ENCODE data around the gene DCTN5.

The DCTN5 gene

DNA sequence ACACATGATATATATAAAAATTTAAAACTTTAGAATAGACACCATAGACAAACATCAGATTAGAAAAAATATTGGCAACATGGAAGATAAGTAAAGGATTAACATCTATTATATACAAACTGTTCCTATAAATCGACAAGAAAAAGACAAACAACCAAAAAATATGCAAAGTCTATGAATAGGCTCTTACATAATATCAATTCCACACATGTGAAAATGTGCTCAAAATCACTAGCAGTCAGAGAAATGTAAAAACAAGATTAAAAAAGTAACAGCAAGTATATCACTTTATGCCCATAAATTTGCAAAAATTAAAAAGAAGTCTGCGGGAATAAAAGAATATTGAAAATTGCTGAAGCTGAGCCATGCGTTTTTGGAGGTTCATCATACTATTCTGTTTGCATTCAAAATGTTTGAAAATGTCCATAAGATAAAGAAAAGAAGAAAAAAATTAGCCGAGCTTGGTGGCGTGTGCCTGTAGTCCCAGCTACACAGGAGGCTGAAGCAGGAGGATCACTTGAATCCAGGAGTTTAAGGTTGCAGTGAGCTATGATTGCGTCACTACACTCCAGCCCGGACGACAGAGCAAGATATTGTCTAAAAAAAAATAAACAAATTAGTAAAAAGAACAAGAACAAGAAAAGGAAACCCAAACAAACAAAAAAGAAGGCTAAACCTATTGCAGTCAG is 83.0 kb downstream of the DCTN5 start:
- H3K4me1 ChIP-seq (ENCODE audit: control insufficient read depth in 1 of 2, insufficient read depth in 2 of 2, low read length in 2 of 2), result no peaks in the 10 kb centered on the region
- H2AFZ ChIP-seq (ENCODE audit: insufficient read depth, low read length, poor library complexity), result no peak overlapping the region
- no CpG with 5 or more reads among the region's 8 CpGs for WGBS (ENCODE audit: extremely low coverage, insufficient coverage, insufficient read length)
- H3K4ac ChIP-seq (ENCODE audit: low read depth, low read length), result no peak overlapping the region
- no peak overlapping the region for H3K27ac ChIP-seq (ENCODE audit: low read depth, low read length)
- H3K18ac ChIP-seq (ENCODE audit: low read length), result no peak overlapping the region
- H3K4me2 ChIP-seq (ENCODE audit: low read length), result no peak overlapping the region
- no peak overlapping the region for H2BK5ac ChIP-seq (ENCODE audit: low read depth, low read length, poor library complexity)
- no peaks in the 10 kb centered on the region for H3K27me3 ChIP-seq (ENCODE audit: insufficient read depth, low read length)
- H3K9me3 ChIP-seq (ENCODE audit: insufficient read depth, low read depth, low read length), result no peaks in the 10 kb centered on the region
- H3K79me1 ChIP-seq (ENCODE audit: low read length), result no peaks in the 10 kb centered on the region
- no peak overlapping the region for H4K8ac ChIP-seq (ENCODE audit: low read depth, low read length)
- H4K12ac ChIP-seq (ENCODE audit: low read depth, low read length), result no peak overlapping the region
- H3K4me3 ChIP-seq (ENCODE audit: low read depth, low read length), result no peak overlapping the region
- no peaks in the 10 kb centered on the region for H3K79me2 ChIP-seq (ENCODE audit: control insufficient read depth, insufficient read depth, low read length, poor library complexity)
- no peak overlapping the region for H4K91ac ChIP-seq (ENCODE audit: low read depth, low read length)
- no peak overlapping the region for H3K23ac ChIP-seq (ENCODE audit: low read length)
- H2AK5ac ChIP-seq (ENCODE audit: low read length), result no peak overlapping the region
- no peaks in the 10 kb centered on the region for H3K36me3 ChIP-seq (ENCODE audit: control insufficient read depth in 1 of 2, insufficient read depth in 2 of 2, low read length in 2 of 2)
- H3K9ac ChIP-seq (ENCODE audit: low read length), result no peak overlapping the region
- H2BK120ac ChIP-seq (ENCODE audit: insufficient read depth, low read length, poor library complexity), result no peak overlapping the region
- no peak overlapping the region for H2BK12ac ChIP-seq (ENCODE audit: low read length)
- H3K14ac ChIP-seq (ENCODE audit: low read length), result no peak overlapping the region
- no peak for DNase-seq

DNA sequence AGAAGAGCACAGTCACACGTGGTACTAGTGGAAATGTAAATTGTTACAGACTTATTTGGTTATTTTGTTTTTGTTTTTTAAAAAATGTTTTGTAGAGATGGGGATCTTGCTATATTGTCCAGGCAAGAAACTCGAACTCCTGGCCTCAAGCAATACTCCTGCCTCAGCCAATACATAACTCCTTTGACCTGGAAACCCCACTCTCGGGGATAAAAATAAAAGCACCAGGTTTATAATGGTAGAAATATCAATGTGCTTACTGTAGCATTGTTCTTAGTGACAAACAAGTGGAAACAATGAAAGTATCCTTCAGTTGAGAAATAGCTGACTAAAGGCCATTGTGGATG is 83.5 kb downstream of the DCTN5 start:
- H3K23ac ChIP-seq (ENCODE audit: low read length), result no peak overlapping the region
- no CpG with 5 or more reads among the region's 3 CpGs for WGBS (ENCODE audit: extremely low coverage, insufficient coverage, insufficient read length)
- H3K4ac ChIP-seq (ENCODE audit: low read depth, low read length), result no peak overlapping the region
- no peak overlapping the region for H3K18ac ChIP-seq (ENCODE audit: low read length)
- H2BK12ac ChIP-seq (ENCODE audit: low read length), result no peak overlapping the region
- no peak overlapping the region for H2BK120ac ChIP-seq (ENCODE audit: insufficient read depth, low read length, poor library complexity)
- H3K9ac ChIP-seq (ENCODE audit: low read length), result no peak overlapping the region
- H3K79me1 ChIP-seq (ENCODE audit: low read length), result no peaks in the 10 kb centered on the region
- no peaks in the 10 kb centered on the region for H3K4me1 ChIP-seq (ENCODE audit: control insufficient read depth in 1 of 2, insufficient read depth in 2 of 2, low read length in 2 of 2)
- H3K9me3 ChIP-seq (ENCODE audit: insufficient read depth, low read depth, low read length), result no peaks in the 10 kb centered on the region
- H3K36me3 ChIP-seq (ENCODE audit: control insufficient read depth in 1 of 2, insufficient read depth in 2 of 2, low read length in 2 of 2), result no peaks in the 10 kb centered on the region
- no peak overlapping the region for H4K8ac ChIP-seq (ENCODE audit: low read depth, low read length)
- no peak overlapping the region for H3K27ac ChIP-seq (ENCODE audit: low read depth, low read length)
- no peaks in the 10 kb centered on the region for H3K27me3 ChIP-seq (ENCODE audit: insufficient read depth, low read length)
- H4K91ac ChIP-seq (ENCODE audit: low read depth, low read length), result no peak overlapping the region
- H3K79me2 ChIP-seq (ENCODE audit: control insufficient read depth, insufficient read depth, low read length, poor library complexity), result no peaks in the 10 kb centered on the region
- no peak overlapping the region for H2BK5ac ChIP-seq (ENCODE audit: low read depth, low read length, poor library complexity)
- H3K4me3 ChIP-seq (ENCODE audit: low read depth, low read length), result no peak overlapping the region
- H2AK5ac ChIP-seq (ENCODE audit: low read length), result no peak overlapping the region
- no peak overlapping the region for H3K4me2 ChIP-seq (ENCODE audit: low read length)
- no peak overlapping the region for H3K14ac ChIP-seq (ENCODE audit: low read length)
- H2AFZ ChIP-seq (ENCODE audit: insufficient read depth, low read length, poor library complexity), result no peak overlapping the region
- no peak for DNase-seq
- no peak overlapping the region for H4K12ac ChIP-seq (ENCODE audit: low read depth, low read length)

- no peak overlapping the region for H3K14ac ChIP-seq (ENCODE audit: low read length)
- no peaks in the 10 kb centered on the region for H3K79me1 ChIP-seq (ENCODE audit: low read length)
- H4K91ac ChIP-seq (ENCODE audit: low read depth, low read length), result no peak overlapping the region
- no peak overlapping the region for H3K23ac ChIP-seq (ENCODE audit: low read length)
- H4K8ac ChIP-seq (ENCODE audit: low read depth, low read length), result no peak overlapping the region
- H2BK120ac ChIP-seq (ENCODE audit: insufficient read depth, low read length, poor library complexity), result no peak overlapping the region
- H2BK12ac ChIP-seq (ENCODE audit: low read length), result no peak overlapping the region
- H3K9me3 ChIP-seq (ENCODE audit: insufficient read depth, low read depth, low read length), result no peaks in the 10 kb centered on the region
- no peak overlapping the region for H3K9ac ChIP-seq (ENCODE audit: low read length)
- H3K4me3 ChIP-seq (ENCODE audit: low read depth, low read length), result no peak overlapping the region
- no peaks in the 10 kb centered on the region for H3K36me3 ChIP-seq (ENCODE audit: control insufficient read depth in 1 of 2, insufficient read depth in 2 of 2, low read length in 2 of 2)
- H3K4me1 ChIP-seq (ENCODE audit: control insufficient read depth in 1 of 2, insufficient read depth in 2 of 2, low read length in 2 of 2), result no peaks in the 10 kb centered on the region
- H3K18ac ChIP-seq (ENCODE audit: low read length), result no peak overlapping the region
- no peak overlapping the region for H2AK5ac ChIP-seq (ENCODE audit: low read length)
- H3K27me3 ChIP-seq (ENCODE audit: insufficient read depth, low read length), result no peaks in the 10 kb centered on the region
- H3K79me2 ChIP-seq (ENCODE audit: control insufficient read depth, insufficient read depth, low read length, poor library complexity), result no peaks in the 10 kb centered on the region
- H2BK5ac ChIP-seq (ENCODE audit: low read depth, low read length, poor library complexity), result no peak overlapping the region
- H3K27ac ChIP-seq (ENCODE audit: low read depth, low read length), result no peak overlapping the region
- WGBS (ENCODE audit: extremely low coverage, insufficient coverage, insufficient read length), result no CpG with 5 or more reads among the region's 3 CpGs
- no peak overlapping the region for H4K12ac ChIP-seq (ENCODE audit: low read depth, low read length)
- no peak overlapping the region for H2AFZ ChIP-seq (ENCODE audit: insufficient read depth, low read length, poor library complexity)
- H3K4me2 ChIP-seq (ENCODE audit: low read length), result no peak overlapping the region
- no peak overlapping the region for H3K4ac ChIP-seq (ENCODE audit: low read depth, low read length)
- DNase-seq, result no peak
These were observed 85.4 kb downstream of the DCTN5 start for GRCh38 chr16:23726710-23727109.
